Osteocyte (in vitro differentiated cells): ENCODE data around the gene RNF39. TPM values are rescaled to one million over a fixed set of nuclear protein-coding genes. Genes with fewer than 3 reads are reported as not detected.

Experiments used
- DNase-seq: peaks from one replicate; pipeline ENCODE4 v3.0.0; 2021; ENCODE audit warnings: mixed read lengths; ENCODE audit not compliant: unreplicated experiment; ENCODE audit errors: extremely low spot score
- H3K27ac Mint-ChIP-seq: one replicate; pipeline ENCODE4 v1.8.0; 2021; ENCODE audit warnings: mild to moderate bottlenecking, mixed read lengths; ENCODE audit not compliant: unreplicated experiment
- H3K27me3 Mint-ChIP-seq: one replicate; pipeline ENCODE4 v1.8.0; 2021; ENCODE audit warnings: mixed read lengths; ENCODE audit not compliant: unreplicated experiment
- H3K36me3 Mint-ChIP-seq: one replicate; pipeline ENCODE4 v1.8.0; 2021; ENCODE audit warnings: mixed read lengths; ENCODE audit not compliant: unreplicated experiment
- H3K4me1 Mint-ChIP-seq: one replicate; pipeline ENCODE4 v1.8.0; 2021; ENCODE audit warnings: mixed read lengths; ENCODE audit not compliant: unreplicated experiment
- H3K4me3 Mint-ChIP-seq: one replicate; pipeline ENCODE4 v1.8.0; 2021; ENCODE audit warnings: mild to moderate bottlenecking, moderate library complexity, mixed read lengths; ENCODE audit not compliant: unreplicated experiment
- H3K9me3 Mint-ChIP-seq: one replicate; pipeline ENCODE4 v1.8.0; 2021; ENCODE audit warnings: mixed read lengths; ENCODE audit not compliant: unreplicated experiment
- CTCF ChIP-seq: fragments of 200-600 bp; sonication (generic); IDR thresholded peaks from 2 replicates; pipeline ENCODE4 v1.5.0; 2021; ENCODE audit warnings: antibody characterized with exemption, mild to moderate bottlenecking, moderate library complexity
- total RNA-seq: library from RNA; stranded (reverse); gene quantifications from 2 replicates; pipeline ENCODE4 v1.2.1, GENCODE V29; 2021

Gene RNF39
- total RNA-seq, 1 donor from 2014 or later, result not detected

GRCh38 chr6:30093951-30094661 lies 18.5 kb upstream of the RNF39 start:
- Mint-ChIP-seq H3K36me3 (no peaks in the 10 kb centered on the region), H3K4me1 (peaks cover 10% of the 10 kb centered on the region), H3K9me3 (no peaks in the 10 kb centered on the region), H3K27me3 (peaks cover 86% of the 10 kb centered on the region), H3K4me3 (no peak overlapping the region), H3K27ac (no peak overlapping the region)
- DNase-seq, result no peak
- no peak for TF ChIP-seq CTCF

- H3K27me3 Mint-ChIP-seq, result peaks cover 81% of the 10 kb centered on the region
- no peak overlapping the region for H3K27ac Mint-ChIP-seq
- no peak overlapping the region for H3K4me3 Mint-ChIP-seq
- H3K36me3 Mint-ChIP-seq, result no peaks in the 10 kb centered on the region
- peaks cover 10% of the 10 kb centered on the region for H3K4me1 Mint-ChIP-seq
- H3K9me3 Mint-ChIP-seq, result no peaks in the 10 kb centered on the region
- TF ChIP-seq CTCF, result no peak
- DNase-seq, result no peak
These were observed 17.4 kb upstream of the RNF39 start for GRCh38 chr6:30092852-30093543.

GRCh38 chr6:30091577-30092381 lies 16.2 kb upstream of the RNF39 start:
- peaks cover 81% of the 10 kb centered on the region for H3K27me3 Mint-ChIP-seq
- no peak overlapping the region for H3K4me3 Mint-ChIP-seq
- H3K36me3 Mint-ChIP-seq, result no peaks in the 10 kb centered on the region
- peaks cover 10% of the 10 kb centered on the region for H3K4me1 Mint-ChIP-seq
- no peaks in the 10 kb centered on the region for H3K9me3 Mint-ChIP-seq
- no peak overlapping the region for H3K27ac Mint-ChIP-seq
- DNase-seq, result no peak
- no peak for TF ChIP-seq CTCF

GRCh38 chr6:30087876-30088275 lies 12.3 kb upstream of the RNF39 start:
- TF ChIP-seq CTCF, result no peak
- Mint-ChIP-seq H3K36me3 (no peaks in the 10 kb centered on the region), H3K27ac (no peak overlapping the region), H3K27me3 (peaks cover 61% of the 10 kb centered on the region), H3K9me3 (no peaks in the 10 kb centered on the region), H3K4me3 (no peak overlapping the region), H3K4me1 (peaks cover 8% of the 10 kb centered on the region)
- DNase-seq, result no peak

GRCh38 chr6:30077218-30077617 lies 1.6 kb upstream of the RNF39 start:
- no peaks in the 10 kb centered on the region for H3K9me3 Mint-ChIP-seq
- DNase-seq, result no peak
- H3K36me3 Mint-ChIP-seq, result peaks cover 5% of the 10 kb centered on the region
- H3K4me3 Mint-ChIP-seq, result no peak overlapping the region
- peaks cover 75% of the 10 kb centered on the region for H3K27me3 Mint-ChIP-seq
- peaks cover 26% of the 10 kb centered on the region for H3K4me1 Mint-ChIP-seq
- no peak overlapping the region for H3K27ac Mint-ChIP-seq
- TF ChIP-seq CTCF, result no peak
